Stimulated activated CD8-positive, alpha-beta memory T cell treated with anti-CD3 and anti-CD28 coated beads, Interleukin-2, amount 100 ng/mL, for 1 hour (primary cell): ENCODE measurements around the gene SOWAHB.

ENCODE experiments used
- DNase-seq, 2 donors: peaks; one replicate each; pipeline ENCODE4 v3.0.0-alpha.2; 2020; ENCODE audit warnings: low read depth in 2 of 2

SOWAHB gene

GRCh38 chr4:76897536-76898384, at the start of gene SOWAHB:
SOWAHB (minus strand) TSS chr4:76898144; CDS start chr4:76897849, 295 bp downstream.
- no peak for DNase-seq

- DNase-seq = no peak
These were observed 49.4 kb upstream of the SOWAHB start for GRCh38 chr4:76947369-76947768.

GRCh38 chr4:76943790-76944189, 45.8 kb upstream of the SOWAHB start:
- no peak for DNase-seq

GRCh38 chr4:76943129-76943620, 45.2 kb upstream of the SOWAHB start:
- DNase-seq = no peak

GRCh38 chr4:76939184-76939583, 41.2 kb upstream of the SOWAHB start:
- DNase-seq = no peak

- no peak for DNase-seq
These were observed 33.8 kb upstream of the SOWAHB start for GRCh38 chr4:76931576-76932276.

- no peak for DNase-seq
These were observed 33.1 kb upstream of the SOWAHB start for GRCh38 chr4:76931087-76931486.

GRCh38 chr4:76930685-76931084, 32.7 kb upstream of the SOWAHB start:
- no peak for DNase-seq

GRCh38 chr4:76926841-76927240, 28.9 kb upstream of the SOWAHB start:
- no peak for DNase-seq

GRCh38 chr4:76923619-76924357, 25.8 kb upstream of the SOWAHB start:
- no peak for DNase-seq

GRCh38 chr4:76920715-76921114, 22.8 kb upstream of the SOWAHB start:
- DNase-seq = no peak

- DNase-seq = no peak
These were observed 11.8 kb upstream of the SOWAHB start for GRCh38 chr4:76909711-76910110.

GRCh38 chr4:76905521-76905920, 7.6 kb upstream of the SOWAHB start:
- no peak for DNase-seq

- no peak for DNase-seq
These were observed 6.8 kb upstream of the SOWAHB start for GRCh38 chr4:76904646-76905190.

- no peak for DNase-seq
These were observed 4.4 kb upstream of the SOWAHB start for GRCh38 chr4:76902233-76902890.

- DNase-seq = no peak
These were observed 1.2 kb upstream of the SOWAHB start for GRCh38 chr4:76898949-76899645.

- DNase-seq = no peak
These were observed 395 bp upstream of the SOWAHB start for GRCh38 chr4:76898385-76898692.

GRCh38 chr4:76896614-76897535, 1.1 kb downstream of the SOWAHB start:
- no peak for DNase-seq

- DNase-seq = no peak
These were observed 1.9 kb downstream of the SOWAHB start for GRCh38 chr4:76896048-76896447.

GRCh38 chr4:76895619-76896018, 2.3 kb downstream of the SOWAHB start:
- no peak for DNase-seq
